HepG2 (cell line): Measurements from ENCODE around the gene LEMD3. TPM values are rescaled to one million over a fixed set of nuclear protein-coding genes. Genes with fewer than 3 reads are reported as not detected.

Experiments
- ATAC-seq: fragments of 200-7000 bp; cut with Tn5 transposase; 3 replicates; pipeline ENCODE4 v1.9.1; 2020; ENCODE audit warnings: mild to moderate bottlenecking, moderate library complexity
- BruUV-seq: library from RNA; stranded (reverse); fragments of 400-500 nt; replicated peaks from 2 replicates; lab custom pipeline; 2021; lab: Mats Ljungman, UMichigan
- CTCF ChIA-PET: fragments of 300-600 bp; formaldehyde crosslinking; extraction: SDS; loops from one replicate; lab custom pipeline; 2021; ENCODE audit warnings: low total read pairs, inconsistent platforms, low intra/inter-chr PET ratio; lab: Yijun Ruan, JAX
- POLR2A ChIA-PET: fragments of 350-600 bp; sonication (Branson Sonifier 250); formaldehyde crosslinking; loops from one replicate; lab custom pipeline; 2020; ENCODE audit warnings: antibody characterized with exemption, inconsistent platforms; lab: Yijun Ruan, JAX
- DNase-seq: peaks from one replicate; pipeline ENCODE4 v3.0.0-alpha.2; 2015; ENCODE audit warnings: low spot score
- FAIRE-seq: peaks from 3 replicates; lab custom pipeline; 2011; peaks lifted over from hg19 to GRCh38; lab: Jason Lieb, UNC
- H2AFZ ChIP-seq: one replicate; pipeline ENCODE4 v1.6.1; 2011; ENCODE audit warnings: low read length, inconsistent platforms
- H3K27ac ChIP-seq: fragments of 300-600 bp; 3 replicates; pipeline ENCODE4 v1.8.0; 2011; ENCODE audit warnings: mixed run types, mild to moderate bottlenecking, mixed read lengths, low read length, inconsistent platforms; ENCODE audit not compliant: insufficient read depth; ENCODE audit errors: extremely low read length
- H3K27me3 ChIP-seq, 2 experiments: fragments of 200-600 bp in 1 of 2; 2 replicates in 1 of 2; 3 replicates in 1 of 2; pipeline versions ENCODE4 v1.6.0 to v1.8.0; 2011; ENCODE audit warnings: low read length in 2 of 2, mild to moderate bottlenecking in 2 of 2, moderate library complexity in 2 of 2, inconsistent platforms in 1 of 2; ENCODE audit not compliant: insufficient read depth in 2 of 2, control insufficient read depth in 1 of 2
- H3K36me3 ChIP-seq, 2 experiments: fragments of 200-600 bp in 1 of 2; replicated peaks in 1 of 2; 2 replicates in 1 of 2; 3 replicates in 1 of 2; pipeline versions ENCODE4 v1.5.1 to v1.8.0; 2011; ENCODE audit warnings: low read length in 2 of 2, inconsistent platforms in 1 of 2; ENCODE audit not compliant: insufficient read depth in 2 of 2, control insufficient read depth in 1 of 2
- H3K4me1 ChIP-seq: 2 replicates; pipeline ENCODE4 v1.5.1; 2012; ENCODE audit warnings: low read length, inconsistent platforms; ENCODE audit not compliant: insufficient read depth
- H3K4me2 ChIP-seq: 2 replicates; pipeline ENCODE4 v1.6.0; 2011; ENCODE audit warnings: low read depth, low read length, inconsistent platforms
- H3K4me3 ChIP-seq, 3 experiments: fragments of 200-600 bp in 1 of 3; sonication (generic), shearing (Covaris generic) in 1 of 3; replicated peaks in 1 of 3; 2 replicates each; pipeline ENCODE4 v1.5.1; 2011 to 2016; ENCODE audit warnings: low read length in 3 of 3, inconsistent platforms in 2 of 3, low read depth in 2 of 3, mild to moderate bottlenecking in 2 of 3, control low read depth in 1 of 3, mixed read lengths in 1 of 3; ENCODE audit not compliant: insufficient read depth in 1 of 3
- H3K79me2 ChIP-seq: one replicate; pipeline ENCODE4 v1.6.1; 2011; ENCODE audit warnings: low read length, inconsistent platforms; ENCODE audit not compliant: insufficient read depth
- H3K9ac ChIP-seq: 2 replicates; pipeline ENCODE4 v1.6.0; 2011; ENCODE audit warnings: mild to moderate bottlenecking, low read depth, low read length, inconsistent platforms; ENCODE audit not compliant: insufficient read depth
- H3K9me3 ChIP-seq: 2 replicates; pipeline ENCODE4 v1.5.1; 2012; ENCODE audit warnings: mild to moderate bottlenecking, low read length
- H4K20me1 ChIP-seq: 2 replicates; pipeline ENCODE4 v1.6.0; 2011; ENCODE audit warnings: inconsistent platforms, mild to moderate bottlenecking, low read length, moderate library complexity; ENCODE audit not compliant: insufficient read depth
- ADNP ChIP-seq: sonication (generic); formaldehyde crosslinking; IDR thresholded peaks from 2 replicates; pipeline ENCODE4 v1.4.0; 2020; ENCODE audit warnings: missing genetic modification reagents
- POLR2AphosphoS5 ChIP-seq: IDR thresholded peaks from 2 replicates; pipeline ENCODE4 v1.6.1; 2012; ENCODE audit warnings: low read depth, low read length
- POLR2G ChIP-seq: fragments of 200-400 bp; formaldehyde crosslinking; IDR thresholded peaks from 2 replicates; pipeline ENCODE4 v1.6.1; 2018; ENCODE audit warnings: mild to moderate bottlenecking, low read depth, low read length, moderate library complexity
- ZBTB1 ChIP-seq: sonication (generic); formaldehyde crosslinking; IDR thresholded peaks from 2 replicates; pipeline ENCODE4 v1.4.0; 2020; ENCODE audit warnings: missing genetic modification reagents, borderline replicate concordance
- WGBS: methylation state at CpG from one replicate; pipeline ENCODE4 v1.1.6; 2017; ENCODE audit warnings: low lambda C conversion rate; 5-methylcytosine and 5-hydroxymethylcytosine counted together
- in situ Hi-C: cut with HindIII; loops from 2 replicates; pipeline ENCODE4 v1.10.0; 2017; ENCODE audit warnings: low pct_unique_long_range_greater_than_20kb; ENCODE audit not compliant: extremely low pct_ligation_motif_present
- intact Hi-C: fragments of 100-400 bp; cut with micrococcal nuclease; formaldehyde crosslinking; loops from one replicate; pipeline ENCODE4 v1.10.0; 2022; ENCODE audit not compliant: unreplicated experiment
- polyA plus RNA-seq, 8 experiments: library from polyadenylated mRNA; depleted of rRNA in 3 of 8; stranded (reverse) in 7 of 8; unstranded in 1 of 8; fragments of >200 nt; fragmentation: Illumina TruSeq in 4 of 8; extraction: Trizol in 4 of 8; gene quantifications; 2 replicates each; pipeline versions ENCODE4 v1.2.1 to v1.2.3, GENCODE V29; 2011 to 2016; ENCODE audit warnings: low read depth in 4 of 8, missing spikeins in 1 of 8, mixed read lengths in 1 of 8; ENCODE audit not compliant: insufficient read depth in 1 of 8
- total RNA-seq, 5 experiments: library from RNA; depleted of rRNA; stranded (reverse); fragments of >200 nt; fragmentation: Illumina TruSeq; extraction: Trizol; gene quantifications; 2 replicates each; pipeline ENCODE4 v1.2.3, GENCODE V29; 2016; ENCODE audit warnings: low read depth in 1 of 5
- TF ChIP-seq, protein P1 (sequence below): IDR thresholded peaks from 2 replicates; pipeline ENCODE4 v1.6.1; 2012; ENCODE audit warnings: low read depth, low read length, improper control_type of control experiment
- TF ChIP-seq, protein P2 (sequence below): sonication (generic); formaldehyde crosslinking; IDR thresholded peaks from 2 replicates; pipeline ENCODE4 v1.9.0; 2021; ENCODE audit warnings: missing genetic modification reagents, mild to moderate bottlenecking, borderline replicate concordance
- TF ChIP-seq, protein P3 (sequence below): sonication (generic); formaldehyde crosslinking; IDR thresholded peaks from 2 replicates; pipeline ENCODE4 v1.8.1; 2023; ENCODE audit warnings: mild to moderate bottlenecking, moderate library complexity, missing genetic modification reagents
- TF ChIP-seq, protein P4 (sequence below): sonication (generic); formaldehyde crosslinking; IDR thresholded peaks from 2 replicates; pipeline ENCODE4 v1.4.0; 2020; ENCODE audit warnings: missing genetic modification reagents, mild to moderate bottlenecking, borderline replicate concordance

The LEMD3 gene
- total and polyA plus RNA-seq, 2 of the 13 experiments (the other 11 are each of a cell fraction or from before 2014, with no cell fraction given) = 9.3 to 18.7 TPM

DNA sequence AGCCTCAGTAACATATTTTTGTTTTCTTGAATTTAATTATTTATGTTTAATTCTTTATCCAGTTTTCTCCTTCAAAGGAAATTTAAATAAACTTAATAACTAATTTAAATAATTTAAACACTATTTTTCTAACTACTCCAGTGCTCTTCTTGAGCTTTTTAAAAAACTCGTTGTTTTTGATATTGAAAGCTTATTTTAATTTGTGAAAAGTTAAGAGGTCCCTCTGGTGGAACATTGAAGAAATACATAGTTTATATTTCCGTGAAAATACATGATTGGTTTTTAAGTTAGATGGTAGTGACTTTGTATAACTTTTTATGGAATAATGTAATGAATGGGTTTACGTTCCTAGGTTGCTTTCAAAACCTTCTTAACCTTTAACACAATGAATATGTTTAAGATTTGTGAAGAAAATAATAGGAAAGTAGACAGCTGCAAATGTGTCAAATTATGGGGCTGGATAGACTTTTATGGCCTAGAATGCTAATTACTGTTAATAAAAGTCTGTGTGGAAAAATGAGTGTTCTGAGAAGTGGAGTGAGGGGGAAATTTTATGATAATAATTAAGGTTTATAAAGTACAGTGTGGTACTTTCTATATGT, 63.2 kb downstream of the LEMD3 start:
- BruUV-seq = no TSS peak
- H4K20me1 ChIP-seq = no peaks in the 10 kb centered on the region
- FAIRE-seq (no peak), ATAC-seq (no peak), DNase-seq (no peak)
- CTCF ChIA-PET = no interaction called here
- no peak overlapping the region for H3K4me2 ChIP-seq
- H2AFZ ChIP-seq = no peak overlapping the region
- 79% methylated on average over 3 of the region's 3 CpGs for WGBS
- in situ Hi-C loops = no loop called here
- peaks cover 21% of the 10 kb centered on the region for H3K9me3 ChIP-seq
- intact Hi-C loops = loop anchor here (1.0 kb wide), 1 partner anchor 341 kb away; no protein-coding TSS in a partner anchor
- H3K4me1 ChIP-seq = no peaks in the 10 kb centered on the region
- H3K9ac ChIP-seq = no peak overlapping the region
- no peak overlapping the region for H3K4me3 ChIP-seq
- H3K79me2 ChIP-seq = peaks cover 6% of the 10 kb centered on the region
- POLR2A ChIA-PET = no interaction called here
- peaks cover 0 to 13% of the 10 kb centered on the region in 2 experiments; a peak in 4 of 5 replicates for H3K36me3 ChIP-seq
- no peak overlapping the region for H3K27ac ChIP-seq
- TF ChIP-seq, protein P1, sequence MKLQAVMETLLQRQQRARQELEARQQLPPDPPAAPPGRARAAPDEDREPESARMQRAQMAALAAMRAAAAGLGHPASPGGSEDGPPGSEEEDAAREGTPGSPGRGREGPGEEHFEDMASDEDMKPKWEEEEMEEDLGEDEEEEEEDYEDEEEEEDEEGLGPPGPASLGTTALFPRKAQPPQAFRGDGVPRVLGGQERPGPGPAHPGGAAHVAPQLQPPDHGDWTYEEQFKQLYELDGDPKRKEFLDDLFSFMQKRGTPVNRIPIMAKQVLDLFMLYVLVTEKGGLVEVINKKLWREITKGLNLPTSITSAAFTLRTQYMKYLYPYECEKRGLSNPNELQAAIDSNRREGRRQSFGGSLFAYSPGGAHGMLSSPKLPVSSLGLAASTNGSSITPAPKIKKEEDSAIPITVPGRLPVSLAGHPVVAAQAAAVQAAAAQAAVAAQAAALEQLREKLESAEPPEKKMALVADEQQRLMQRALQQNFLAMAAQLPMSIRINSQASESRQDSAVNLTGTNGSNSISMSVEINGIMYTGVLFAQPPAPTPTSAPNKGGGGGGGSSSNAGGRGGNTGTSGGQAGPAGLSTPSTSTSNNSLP = 0 out of 2 replicates have a peak, but pooled peaks have one; percentile 19
- TF ChIP-seq POLR2AphosphoS5 = no peak
- TF ChIP-seq, all 625 proteins: peak for 1
- no peaks in the 10 kb centered on the region for H3K27me3 ChIP-seq

DNA sequence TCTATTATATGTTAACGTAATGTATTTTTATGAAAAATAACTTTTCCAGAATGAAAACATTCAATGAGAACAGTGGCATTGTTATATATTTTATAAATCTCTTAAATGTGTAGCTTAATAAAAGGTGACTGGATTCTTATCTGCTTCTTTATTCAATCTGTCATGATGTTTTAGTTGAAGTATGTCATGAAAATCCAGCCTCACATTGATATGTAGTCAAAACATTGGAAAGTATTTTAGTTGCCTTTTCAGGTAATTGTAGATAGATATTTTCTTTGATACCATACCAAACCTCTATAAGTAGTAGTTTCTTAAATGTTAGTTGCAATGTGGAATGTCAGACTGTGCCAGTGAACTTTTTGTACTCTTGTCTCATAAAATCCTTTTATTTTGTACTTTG, 67.8 kb downstream of the LEMD3 start:
- H3K9me3 ChIP-seq = no peaks in the 10 kb centered on the region
- H3K36me3 ChIP-seq = peaks cover 3 to 17% of the 10 kb centered on the region in 2 experiments; a peak in 3 of 5 replicates
- H2AFZ ChIP-seq = no peak overlapping the region
- POLR2A ChIA-PET = no interaction called here
- FAIRE-seq (no peak), DNase-seq (no peak), ATAC-seq (no peak)
- BruUV-seq = no TSS peak
- CTCF ChIA-PET = no interaction called here
- no peak overlapping the region for H3K27ac ChIP-seq
- intact Hi-C loops (loop anchor here (5.0 kb wide), 1 partner anchor 65 kb away; no protein-coding TSS in a partner anchor), in situ Hi-C loops (no loop called here)
- H3K9ac ChIP-seq = no peak overlapping the region
- H3K27me3 ChIP-seq = no peaks in the 10 kb centered on the region
- H3K4me2 ChIP-seq = no peak overlapping the region
- H3K4me1 ChIP-seq = no peaks in the 10 kb centered on the region
- H4K20me1 ChIP-seq = no peaks in the 10 kb centered on the region
- 97% methylated on average over 1 of the region's 1 CpG for WGBS
- no peak overlapping the region for H3K4me3 ChIP-seq
- H3K79me2 ChIP-seq = no peaks in the 10 kb centered on the region
- TF ChIP-seq ADNP (CRISPR knock-in tag) (no peak), POLR2G (no peak), ZBTB1 (CRISPR knock-in tag) (no peak)
- TF ChIP-seq, protein P2, sequence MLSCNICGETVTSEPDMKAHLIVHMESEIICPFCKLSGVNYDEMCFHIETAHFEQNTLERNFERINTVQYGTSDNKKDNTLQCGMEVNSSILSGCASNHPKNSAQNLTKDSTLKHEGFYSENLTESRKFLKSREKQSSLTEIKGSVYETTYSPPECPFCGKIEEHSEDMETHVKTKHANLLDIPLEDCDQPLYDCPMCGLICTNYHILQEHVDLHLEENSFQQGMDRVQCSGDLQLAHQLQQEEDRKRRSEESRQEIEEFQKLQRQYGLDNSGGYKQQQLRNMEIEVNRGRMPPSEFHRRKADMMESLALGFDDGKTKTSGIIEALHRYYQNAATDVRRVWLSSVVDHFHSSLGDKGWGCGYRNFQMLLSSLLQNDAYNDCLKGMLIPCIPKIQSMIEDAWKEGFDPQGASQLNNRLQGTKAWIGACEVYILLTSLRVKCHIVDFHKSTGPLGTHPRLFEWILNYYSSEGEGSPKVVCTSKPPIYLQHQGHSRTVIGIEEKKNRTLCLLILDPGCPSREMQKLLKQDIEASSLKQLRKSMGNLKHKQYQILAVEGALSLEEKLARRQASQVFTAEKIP (CRISPR knock-in tag) = no peak
- TF ChIP-seq, protein P3, sequence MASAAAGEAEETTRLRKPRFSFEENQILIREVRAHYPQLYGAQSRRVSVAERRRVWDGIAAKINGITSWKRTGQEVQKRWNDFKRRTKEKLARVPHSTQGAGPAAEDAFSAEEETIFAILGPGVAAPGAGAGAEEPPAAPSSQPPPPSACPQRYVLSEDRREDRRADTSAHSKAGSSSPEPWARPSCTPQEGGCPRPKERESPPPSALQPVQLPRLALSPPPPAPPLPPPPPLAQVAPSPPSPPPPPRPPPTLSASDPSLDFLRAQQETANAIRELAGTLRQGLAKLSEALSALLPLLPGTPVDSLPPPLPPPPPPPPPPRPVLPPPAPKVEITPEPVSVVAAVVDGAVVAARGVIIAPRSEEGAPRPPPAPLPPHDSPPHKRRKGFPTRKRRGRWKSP (CRISPR knock-in tag) = no peak
- TF ChIP-seq, protein P4, sequence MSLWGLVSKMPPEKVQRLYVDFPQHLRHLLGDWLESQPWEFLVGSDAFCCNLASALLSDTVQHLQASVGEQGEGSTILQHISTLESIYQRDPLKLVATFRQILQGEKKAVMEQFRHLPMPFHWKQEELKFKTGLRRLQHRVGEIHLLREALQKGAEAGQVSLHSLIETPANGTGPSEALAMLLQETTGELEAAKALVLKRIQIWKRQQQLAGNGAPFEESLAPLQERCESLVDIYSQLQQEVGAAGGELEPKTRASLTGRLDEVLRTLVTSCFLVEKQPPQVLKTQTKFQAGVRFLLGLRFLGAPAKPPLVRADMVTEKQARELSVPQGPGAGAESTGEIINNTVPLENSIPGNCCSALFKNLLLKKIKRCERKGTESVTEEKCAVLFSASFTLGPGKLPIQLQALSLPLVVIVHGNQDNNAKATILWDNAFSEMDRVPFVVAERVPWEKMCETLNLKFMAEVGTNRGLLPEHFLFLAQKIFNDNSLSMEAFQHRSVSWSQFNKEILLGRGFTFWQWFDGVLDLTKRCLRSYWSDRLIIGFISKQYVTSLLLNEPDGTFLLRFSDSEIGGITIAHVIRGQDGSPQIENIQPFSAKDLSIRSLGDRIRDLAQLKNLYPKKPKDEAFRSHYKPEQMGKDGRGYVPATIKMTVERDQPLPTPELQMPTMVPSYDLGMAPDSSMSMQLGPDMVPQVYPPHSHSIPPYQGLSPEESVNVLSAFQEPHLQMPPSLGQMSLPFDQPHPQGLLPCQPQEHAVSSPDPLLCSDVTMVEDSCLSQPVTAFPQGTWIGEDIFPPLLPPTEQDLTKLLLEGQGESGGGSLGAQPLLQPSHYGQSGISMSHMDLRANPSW = no peak
